GM12873 (cell line): Measurements from ENCODE around the gene TCTN2.

Experiments used
- TF ChIP-seq, protein P1 (sequence below): IDR thresholded peaks from 2 replicates; pipeline ENCODE4 v1.5.1; 2012; ENCODE audit warnings: low read depth, mild to moderate bottlenecking, moderate library complexity, low read length, control low read depth; ENCODE audit not compliant: insufficient read depth; ENCODE audit errors: missing control alignments

The TCTN2 gene

DNA sequence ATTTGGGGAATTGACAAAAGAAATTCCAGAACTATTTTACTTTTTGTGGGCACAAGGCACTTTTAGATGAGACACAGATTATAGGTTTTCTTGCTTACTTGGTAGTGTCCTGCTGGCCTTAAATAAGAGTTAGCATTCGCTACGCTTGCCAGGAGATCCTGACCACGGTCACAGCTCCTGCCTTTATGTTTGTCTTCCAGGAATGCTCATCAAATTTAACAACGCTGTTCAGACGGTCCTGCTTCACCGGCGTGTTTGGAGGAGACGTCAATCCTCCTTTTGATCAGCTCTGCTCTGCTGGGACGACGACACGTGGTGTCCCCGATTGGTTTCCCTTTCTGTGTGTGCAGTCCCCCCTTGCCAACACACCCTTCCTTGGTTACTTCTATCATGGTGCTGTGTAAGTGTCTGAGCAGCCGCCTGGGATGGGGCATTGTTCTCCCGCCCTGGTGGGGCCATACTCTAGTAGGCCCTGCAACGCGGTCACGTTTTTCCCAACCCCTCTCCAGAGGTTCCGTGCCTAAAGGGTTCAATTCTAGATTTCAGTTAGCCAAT, 15.8 kb downstream of the TCTN2 start:
- TF ChIP-seq, protein P1, sequence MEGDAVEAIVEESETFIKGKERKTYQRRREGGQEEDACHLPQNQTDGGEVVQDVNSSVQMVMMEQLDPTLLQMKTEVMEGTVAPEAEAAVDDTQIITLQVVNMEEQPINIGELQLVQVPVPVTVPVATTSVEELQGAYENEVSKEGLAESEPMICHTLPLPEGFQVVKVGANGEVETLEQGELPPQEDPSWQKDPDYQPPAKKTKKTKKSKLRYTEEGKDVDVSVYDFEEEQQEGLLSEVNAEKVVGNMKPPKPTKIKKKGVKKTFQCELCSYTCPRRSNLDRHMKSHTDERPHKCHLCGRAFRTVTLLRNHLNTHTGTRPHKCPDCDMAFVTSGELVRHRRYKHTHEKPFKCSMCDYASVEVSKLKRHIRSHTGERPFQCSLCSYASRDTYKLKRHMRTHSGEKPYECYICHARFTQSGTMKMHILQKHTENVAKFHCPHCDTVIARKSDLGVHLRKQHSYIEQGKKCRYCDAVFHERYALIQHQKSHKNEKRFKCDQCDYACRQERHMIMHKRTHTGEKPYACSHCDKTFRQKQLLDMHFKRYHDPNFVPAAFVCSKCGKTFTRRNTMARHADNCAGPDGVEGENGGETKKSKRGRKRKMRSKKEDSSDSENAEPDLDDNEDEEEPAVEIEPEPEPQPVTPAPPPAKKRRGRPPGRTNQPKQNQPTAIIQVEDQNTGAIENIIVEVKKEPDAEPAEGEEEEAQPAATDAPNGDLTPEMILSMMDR: no peak

DNA sequence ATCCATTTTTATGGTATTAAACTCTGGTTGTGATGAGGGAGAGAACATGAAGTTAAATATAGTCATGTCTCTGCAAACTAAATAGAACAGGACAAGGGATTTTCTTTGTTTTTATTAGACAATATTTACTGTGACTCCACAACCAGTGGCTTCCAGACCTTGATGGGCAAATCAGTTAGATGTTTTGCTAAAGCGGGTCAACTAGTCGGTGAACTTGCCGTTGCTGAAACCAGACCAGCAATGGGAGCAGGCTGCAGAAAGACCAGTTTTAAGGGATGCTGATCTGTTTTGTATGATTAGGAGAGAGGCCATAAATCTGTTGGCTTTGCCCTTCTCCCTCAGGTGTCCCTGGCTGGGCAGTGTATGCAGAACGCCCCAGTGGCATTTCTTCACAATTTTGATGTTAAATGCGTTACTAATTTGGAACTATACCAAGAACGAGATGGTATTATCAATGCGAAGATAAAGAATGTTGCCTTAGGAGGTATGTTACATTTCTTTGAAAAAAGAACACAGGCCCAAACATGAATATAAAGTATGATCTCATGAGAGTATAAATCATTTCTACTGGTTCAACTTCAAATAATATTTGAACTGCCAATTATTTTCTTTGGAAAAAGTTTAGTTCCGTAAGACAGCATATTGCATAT, 19.4 kb downstream of the TCTN2 start:
- TF ChIP-seq, protein P1: no peak

DNA sequence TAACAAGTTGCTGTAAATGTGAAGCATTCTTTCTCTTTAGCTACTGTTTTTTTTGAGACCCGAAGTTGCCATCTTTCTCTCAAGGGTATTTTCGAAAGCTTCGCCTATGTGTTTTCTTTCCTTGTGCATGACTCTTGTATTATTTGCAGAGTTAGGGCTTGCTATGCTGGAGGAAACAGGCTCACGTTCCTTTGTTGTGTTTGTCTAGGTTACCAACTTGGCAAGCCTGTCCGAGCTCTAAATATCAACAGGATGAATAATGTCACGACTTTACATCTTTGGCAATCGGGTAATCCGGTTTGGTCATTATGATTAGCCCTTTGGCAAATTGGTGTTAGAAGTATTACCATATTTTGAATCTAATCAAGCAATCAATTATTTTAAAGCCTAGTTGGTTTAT, 25.3 kb downstream of the TCTN2 start:
- TF ChIP-seq, protein P1: no peak

DNA sequence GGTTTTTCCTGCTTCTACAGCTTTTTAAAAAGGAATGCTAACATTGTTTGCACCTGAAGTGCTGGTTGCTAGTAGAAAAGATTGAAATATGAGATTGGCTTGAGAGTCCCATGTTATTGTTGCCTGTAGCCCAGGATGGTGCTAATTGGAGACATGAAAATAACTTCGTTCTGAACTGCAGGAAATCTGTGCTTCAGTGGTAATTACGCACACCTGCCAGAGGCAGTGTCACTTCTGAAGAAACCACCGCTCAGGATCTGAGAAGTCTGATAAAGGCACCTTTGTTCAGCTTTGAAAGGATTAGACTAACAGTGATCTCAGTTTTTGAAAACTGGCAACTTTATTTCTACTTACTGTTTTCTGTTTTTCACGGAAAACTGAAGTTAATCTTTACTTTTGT, 25.7 kb downstream of the TCTN2 start:
- TF ChIP-seq, protein P1: no peak

DNA sequence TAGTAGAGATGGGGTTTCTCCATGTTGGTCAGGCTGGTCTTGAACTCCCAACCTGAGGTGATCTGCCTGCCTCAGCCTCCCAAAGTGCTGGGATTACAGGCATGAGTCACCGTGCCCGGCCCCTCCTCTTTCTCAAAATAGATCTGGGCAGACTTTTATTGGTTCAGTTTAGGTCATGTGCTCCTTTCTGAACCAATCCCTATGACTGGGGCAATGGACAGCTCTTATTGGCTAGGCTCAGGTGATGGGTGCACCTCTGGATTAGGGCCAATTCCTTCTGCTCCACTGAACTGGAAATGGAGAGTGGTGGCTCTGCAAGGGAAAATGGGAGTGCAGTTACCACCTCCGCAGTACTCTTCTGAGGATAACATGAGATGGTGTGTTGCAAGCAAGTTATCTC, 35.0 kb downstream of the TCTN2 start:
- TF ChIP-seq, protein P1: no peak

DNA sequence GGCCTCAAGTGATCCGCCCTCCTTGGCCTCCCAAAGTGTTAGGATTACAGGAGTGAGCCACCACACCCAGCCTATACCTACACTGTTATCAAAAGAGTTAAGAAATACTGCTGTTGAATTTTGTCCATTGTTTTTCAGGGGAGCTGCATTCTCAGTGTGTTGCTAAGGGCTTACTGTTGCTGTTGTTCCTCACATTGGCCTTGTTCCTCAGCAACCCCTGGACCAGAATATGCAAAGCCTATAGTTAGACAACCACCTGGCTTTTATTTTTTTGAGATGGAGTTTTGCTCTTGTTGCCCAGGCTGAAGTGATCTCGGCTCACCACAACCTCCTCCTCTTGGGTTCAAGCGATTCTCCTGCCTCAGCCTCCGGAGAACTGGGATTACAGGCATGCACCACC, 36.6 kb downstream of the TCTN2 start:
- TF ChIP-seq, protein P1: no peak

DNA sequence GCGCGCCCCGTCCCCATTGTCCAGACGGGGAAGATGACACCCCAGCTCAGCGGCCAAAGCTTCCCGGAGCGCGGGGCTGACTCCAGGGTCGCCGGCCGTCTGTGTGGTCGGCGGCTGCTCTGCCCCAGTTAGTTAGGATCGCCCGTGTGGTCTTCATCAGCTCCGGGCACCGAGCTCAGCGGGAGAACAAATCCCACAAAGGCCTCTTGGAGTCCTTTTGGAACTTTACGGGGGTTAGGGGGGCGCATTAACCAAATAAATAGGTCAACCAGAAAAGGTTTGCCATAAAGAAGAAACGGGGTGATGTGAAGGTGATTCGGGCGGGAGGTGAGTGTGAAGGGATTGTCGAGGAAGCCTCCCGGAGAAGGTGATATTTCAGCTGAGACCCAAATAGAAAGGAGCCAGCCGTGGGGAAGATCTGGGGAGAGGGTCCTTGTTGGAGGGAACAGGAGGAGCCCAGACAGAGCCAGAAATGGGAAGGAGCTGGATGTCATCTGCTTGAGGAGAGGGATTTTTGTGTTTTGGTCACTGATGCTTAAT, 41.9 kb downstream of the TCTN2 start:
- TF ChIP-seq, protein P1: no peak
